Left renal cortex interstitium (tissue), 4 donors: ENCODE data around the gene DNAI4. TPM values are rescaled to one million over a fixed set of nuclear protein-coding genes. Genes with fewer than 3 reads are reported as not detected.

ENCODE experiments used
- DNase-seq, 4 donors: peaks; one replicate each; pipeline ENCODE4 v3.0.0-alpha.2; 2013; ENCODE audit warnings: low read depth in 4 of 4, low spot score in 2 of 4, missing footprints in 1 of 4
- polyA plus RNA-seq, 4 donors: library from polyadenylated mRNA; unstranded; fragments of 120-200 nt; gene quantifications; one replicate each; pipeline ENCODE4 v1.2.1, GENCODE V29; 2013; ENCODE audit not compliant: insufficient read length in 4 of 4

DNAI4 gene
- polyA plus RNA-seq, 4 donors, result 10.7 to 18.0 (median 15.9) TPM

DNA sequence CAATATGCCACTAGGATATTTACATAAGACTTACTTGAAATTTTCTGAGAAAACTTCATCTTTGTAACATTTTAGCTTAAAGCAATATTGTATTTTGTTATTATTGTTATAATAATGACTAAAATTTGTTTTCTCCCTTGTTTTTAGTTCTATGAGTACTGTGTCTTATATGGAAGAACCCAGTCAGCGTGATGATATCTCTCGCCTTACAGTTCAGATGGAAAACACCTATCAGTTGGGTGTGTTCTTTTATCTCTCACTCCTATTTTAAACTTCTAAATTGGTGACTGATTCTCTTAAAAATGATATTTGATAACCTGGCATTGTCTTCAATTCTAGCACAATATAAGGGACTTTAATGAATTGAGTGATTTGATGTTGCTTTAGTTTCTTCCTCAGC, 154.4 kb downstream of the DNAI4 start:
- no peak for DNase-seq

DNA sequence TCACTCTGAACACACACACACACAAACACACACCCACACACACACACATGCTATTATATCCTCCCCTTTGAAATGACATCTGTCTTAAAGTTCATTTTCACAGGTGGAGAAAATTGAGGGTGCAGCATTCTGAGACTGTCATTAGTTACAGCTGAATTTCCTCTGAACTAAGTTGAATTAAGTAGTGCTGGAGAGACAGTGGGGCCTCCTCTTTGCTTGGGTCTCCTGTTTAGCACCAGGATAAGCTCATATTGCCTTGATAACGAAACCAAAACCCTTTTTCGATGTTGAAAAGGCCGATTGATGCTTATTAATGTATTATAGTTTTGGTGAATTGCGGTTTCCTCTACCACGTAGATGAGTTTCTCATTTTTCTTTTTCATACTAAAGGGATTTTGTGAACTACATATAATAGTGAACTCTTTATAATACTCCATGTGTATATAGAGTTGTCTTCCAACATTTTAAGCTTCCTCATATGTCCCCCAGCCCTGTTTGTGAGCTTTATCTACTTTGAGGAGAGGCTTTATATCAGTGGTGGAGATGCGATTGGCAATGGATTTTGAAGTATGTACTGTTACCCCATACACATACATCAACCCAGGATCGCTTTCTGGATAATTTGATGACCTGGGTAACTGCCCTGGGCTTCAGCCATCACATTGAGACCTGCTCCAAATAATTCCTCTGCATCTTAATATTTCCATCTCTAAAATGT, 155.0 kb downstream of the DNAI4 start:
- DNase-seq, result no peak

DNA sequence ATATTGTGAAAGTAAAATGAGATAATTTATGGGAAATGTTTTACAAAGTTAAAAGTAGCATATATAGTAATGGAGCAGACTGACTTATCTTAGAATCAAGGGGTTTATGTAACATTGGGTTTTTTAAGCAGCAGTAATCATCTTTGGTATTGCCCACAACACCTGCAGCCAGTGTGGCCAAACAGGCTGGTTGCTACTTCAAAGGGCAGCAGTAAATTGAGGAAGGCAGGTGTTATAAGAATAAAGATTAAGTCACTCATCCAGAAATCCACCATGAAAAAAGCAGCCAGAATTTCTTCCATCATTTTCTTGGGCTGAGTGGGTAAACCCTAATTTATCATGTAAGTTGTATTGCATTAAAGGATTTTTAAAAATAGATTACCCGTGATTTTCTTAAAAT, 155.7 kb downstream of the DNAI4 start:
- no peak for DNase-seq

DNA sequence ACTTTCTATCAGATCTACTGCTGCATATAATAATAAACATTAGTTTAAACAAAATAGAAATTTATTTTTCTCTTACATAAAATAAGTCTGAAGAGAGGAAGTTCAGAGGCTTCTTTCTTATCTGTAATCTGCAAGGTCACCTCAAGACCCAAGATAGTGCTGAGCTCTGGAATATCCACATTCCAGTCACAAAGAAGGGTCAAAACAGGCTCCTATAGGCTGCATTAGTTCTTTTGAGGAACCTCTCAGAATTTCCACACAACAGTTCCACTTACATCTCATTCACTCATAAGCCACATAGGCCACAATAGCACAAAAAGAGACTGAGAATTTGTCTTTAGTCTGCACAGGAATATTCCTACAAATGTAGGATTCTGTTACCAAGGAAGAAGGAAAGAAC, 157.0 kb downstream of the DNAI4 start:
- no peak for DNase-seq

DNA sequence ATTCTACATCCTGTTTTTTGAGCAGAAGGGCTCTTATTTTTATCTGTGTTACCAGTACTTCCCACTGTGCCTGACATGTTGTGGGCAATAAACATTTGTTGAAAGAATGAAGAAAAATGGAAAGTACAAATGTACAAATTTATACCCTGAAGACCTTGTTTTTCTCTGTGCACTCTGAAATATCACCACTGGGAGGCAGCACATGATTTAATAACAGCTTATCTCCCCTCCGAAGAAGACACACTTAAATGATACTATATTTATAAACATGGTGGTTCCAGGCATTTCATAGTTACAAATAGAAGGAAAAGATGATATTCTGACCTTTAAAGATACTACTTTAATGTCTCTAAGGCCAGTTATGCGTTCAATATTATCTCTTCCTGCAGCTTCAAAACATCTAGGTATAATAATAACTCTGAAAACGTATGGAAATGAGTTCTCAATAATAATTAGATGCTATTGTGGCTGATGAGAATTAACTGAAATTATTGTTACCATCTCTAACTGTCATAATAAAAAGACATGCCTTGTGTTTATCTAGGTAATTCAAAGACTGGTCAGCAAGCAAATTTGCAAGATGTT, 159.6 kb downstream of the DNAI4 start:
- DNase-seq, result no peak

Other genes starting within 250 kb of the DNAI4 start
- gene DYNLT5, start 172.4 kb downstream of the DNAI4 start, polyA plus RNA-seq, result 1 to 10 TPM; 1.7 to 2.4 (median 2.2) TPM
- under 1 TPM in 3 of 4 donors, not detected in 1; 0.18 to 0.43 (median 0.38) TPM for gene INSL5, start 123.6 kb downstream of the DNAI4 start, polyA plus RNA-seq
- gene MIER1, start 134 bp upstream of the DNAI4 start, polyA plus RNA-seq, result 10 to 100 TPM; 30.3 to 41.1 (median 38.2) TPM
- gene SLC35D1, start 129.3 kb upstream of the DNAI4 start, polyA plus RNA-seq, result 10 to 100 TPM; 12.2 to 16.7 (median 14.6) TPM
- under 1 TPM in 2 of 4 donors, not detected in 2; 0.34 to 0.43 TPM for gene C1orf141, start 210.1 kb upstream of the DNAI4 start, polyA plus RNA-seq
- under 1 TPM in 2 of 4 donors, not detected in 2; 0.08 to 0.09 TPM for gene IL23R, start 241.6 kb upstream of the DNAI4 start, polyA plus RNA-seq